ENCODE measurements around the gene ATXN7L1. TPM values are rescaled to one million over a fixed set of nuclear protein-coding genes. Genes with fewer than 3 reads are reported as not detected.

ATXN7L1 gene
- total RNA-seq, 3 donors from 2014 or later: 2.5 to 5.5 (median 5.4) TPM

DNA sequence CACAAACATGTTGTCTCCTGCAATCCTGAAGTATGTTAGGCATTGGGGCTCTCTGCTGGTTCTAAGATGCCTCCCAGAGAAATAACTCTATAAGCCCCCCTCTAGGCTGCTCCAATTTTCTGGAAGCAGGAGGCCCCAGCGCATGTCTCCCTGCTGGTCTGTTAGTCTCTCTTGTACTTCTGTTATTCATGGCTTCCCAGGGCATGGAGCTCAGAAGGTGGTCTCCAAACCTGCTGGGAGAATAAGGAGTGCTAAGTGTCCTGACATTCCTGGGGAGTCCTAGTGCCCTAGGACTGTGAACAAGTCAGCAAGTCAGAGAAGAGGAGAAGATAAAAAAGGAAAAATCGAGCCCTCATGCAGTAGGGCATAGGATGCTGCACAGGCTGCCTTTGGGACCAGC, 224.6 kb downstream of the ATXN7L1 start:
- no peak for DNase-seq
- Mint-ChIP-seq H3K4me1 (ENCODE audit: low read depth) (peaks cover 4% of the 10 kb centered on the region), H3K36me3 (ENCODE audit: insufficient read depth) (peaks cover 27% of the 10 kb centered on the region), H3K9me3 (no peaks in the 10 kb centered on the region), H3K27me3 (ENCODE audit: low read depth) (no peaks in the 10 kb centered on the region), H3K4me3 (no peak overlapping the region)
- no peak for ATAC-seq

GRCh38 chr7:105650382-105650970, 225.9 kb downstream of the ATXN7L1 start:
- H3K36me3 Mint-ChIP-seq (ENCODE audit: insufficient read depth): peaks cover 26% of the 10 kb centered on the region
- H3K9me3 Mint-ChIP-seq: no peaks in the 10 kb centered on the region
- H3K4me3 Mint-ChIP-seq: no peak overlapping the region
- no peaks in the 10 kb centered on the region for H3K27me3 Mint-ChIP-seq (ENCODE audit: low read depth)
- H3K4me1 Mint-ChIP-seq (ENCODE audit: low read depth): peaks cover 4% of the 10 kb centered on the region
- no peak for ATAC-seq
- DNase-seq: no peak

- no peak overlapping the region for H3K4me3 Mint-ChIP-seq
- H3K27me3 Mint-ChIP-seq (ENCODE audit: low read depth): no peaks in the 10 kb centered on the region
- no peaks in the 10 kb centered on the region for H3K9me3 Mint-ChIP-seq
- peaks cover 24% of the 10 kb centered on the region for H3K36me3 Mint-ChIP-seq (ENCODE audit: insufficient read depth)
- ATAC-seq (no peak), DNase-seq (no peak)
- peaks cover 4% of the 10 kb centered on the region for H3K4me1 Mint-ChIP-seq (ENCODE audit: low read depth)
Observed at GRCh38 chr7:105649727-105650381, 226.5 kb downstream of the ATXN7L1 start.

DNA sequence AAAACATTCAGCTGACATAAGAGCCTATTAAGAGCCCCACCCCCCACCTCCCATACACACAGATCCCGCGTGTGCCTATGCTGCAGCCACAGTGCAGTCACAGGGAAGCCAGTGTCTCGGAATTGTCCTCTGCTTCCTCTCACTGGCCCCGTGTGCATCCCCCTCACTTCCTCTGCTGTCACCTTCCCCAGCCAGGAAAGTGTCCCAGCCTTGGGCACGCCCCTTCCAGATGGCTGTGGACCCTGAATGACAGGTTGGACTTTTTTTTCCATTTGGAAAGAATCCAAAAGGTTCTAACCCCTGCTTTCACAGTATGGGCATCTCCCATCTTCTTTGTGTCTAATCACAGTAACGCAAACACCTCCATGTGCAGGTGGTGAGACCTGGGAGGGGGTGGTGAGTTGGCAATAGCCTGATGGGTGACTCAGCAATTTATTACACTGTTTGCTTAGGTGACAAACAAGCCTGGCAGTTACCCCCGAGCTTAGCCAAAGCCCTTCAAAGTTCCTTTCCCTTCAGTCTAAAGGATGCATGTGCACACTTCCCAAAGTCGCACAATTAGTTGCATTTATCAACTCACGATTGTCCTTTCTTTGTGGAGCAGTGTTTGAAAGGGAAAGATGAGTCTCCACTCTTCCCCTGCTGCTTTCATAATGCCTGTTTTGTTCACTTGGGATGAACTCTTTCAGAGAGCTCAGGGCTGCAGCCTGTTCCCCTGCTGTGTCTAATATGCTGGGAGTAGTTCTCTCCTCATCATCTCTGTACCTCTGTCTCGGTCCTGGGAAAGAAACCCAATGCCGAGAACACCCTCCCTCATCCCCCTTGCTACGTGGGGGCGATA, 227.6 kb downstream of the ATXN7L1 start:
- no peak for ATAC-seq
- H3K9me3 Mint-ChIP-seq: no peaks in the 10 kb centered on the region
- peaks cover 24% of the 10 kb centered on the region for H3K36me3 Mint-ChIP-seq (ENCODE audit: insufficient read depth)
- no peaks in the 10 kb centered on the region for H3K27me3 Mint-ChIP-seq (ENCODE audit: low read depth)
- DNase-seq: no peak
- no peak overlapping the region for H3K4me3 Mint-ChIP-seq
- peaks cover 4% of the 10 kb centered on the region for H3K4me1 Mint-ChIP-seq (ENCODE audit: low read depth)

DNA sequence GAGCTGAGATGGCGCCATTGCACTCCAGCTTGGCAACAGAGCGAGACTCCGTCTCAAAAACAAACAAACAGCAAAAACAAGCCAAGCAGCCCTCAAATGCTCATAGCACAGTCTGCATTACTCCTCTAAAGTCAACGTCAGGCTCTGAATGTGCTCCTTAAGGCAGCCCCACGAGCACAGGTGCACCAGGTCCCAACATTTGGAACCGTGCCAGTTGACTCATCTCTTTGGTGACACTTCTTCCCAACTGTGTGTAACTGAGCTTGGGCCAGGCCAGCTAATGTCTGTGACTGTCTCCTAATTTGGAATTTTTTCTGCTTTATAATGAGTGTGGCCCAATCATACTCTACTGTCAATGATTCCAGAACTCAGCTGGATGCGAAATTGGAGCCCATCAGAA, 228.8 kb downstream of the ATXN7L1 start:
- Mint-ChIP-seq H3K9me3 (no peaks in the 10 kb centered on the region), H3K27me3 (ENCODE audit: low read depth) (no peaks in the 10 kb centered on the region), H3K4me3 (no peak overlapping the region), H3K4me1 (ENCODE audit: low read depth) (peaks cover 4% of the 10 kb centered on the region), H3K36me3 (ENCODE audit: insufficient read depth) (peaks cover 27% of the 10 kb centered on the region)
- no peak for DNase-seq
- ATAC-seq: no peak

DNA sequence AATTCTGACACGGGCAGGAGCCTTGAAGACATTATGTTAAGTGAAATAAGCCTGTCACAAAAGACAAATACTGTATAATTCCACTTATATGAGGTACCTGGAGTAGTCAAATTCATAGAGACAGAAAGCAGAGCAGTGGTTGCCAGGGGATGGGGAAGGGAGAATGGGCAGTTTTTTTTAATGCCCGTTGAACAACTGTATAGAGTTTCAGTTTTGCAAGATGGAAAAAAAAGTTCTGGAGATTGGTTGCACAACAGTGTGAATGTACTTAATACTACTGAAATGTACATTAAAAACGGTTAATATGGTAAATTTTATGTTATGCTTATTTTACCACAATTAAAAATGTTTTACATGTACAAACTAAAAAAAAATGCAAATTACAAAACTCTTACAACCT, 231.5 kb downstream of the ATXN7L1 start:
- peaks cover 2% of the 10 kb centered on the region for H3K4me1 Mint-ChIP-seq (ENCODE audit: low read depth)
- ATAC-seq (no peak), DNase-seq (no peak)
- no peaks in the 10 kb centered on the region for H3K9me3 Mint-ChIP-seq
- peaks cover 31% of the 10 kb centered on the region for H3K36me3 Mint-ChIP-seq (ENCODE audit: insufficient read depth)
- H3K4me3 Mint-ChIP-seq: no peak overlapping the region
- no peaks in the 10 kb centered on the region for H3K27me3 Mint-ChIP-seq (ENCODE audit: low read depth)

- H3K4me3 Mint-ChIP-seq: no peak overlapping the region
- H3K27me3 Mint-ChIP-seq (ENCODE audit: low read depth): no peaks in the 10 kb centered on the region
- DNase-seq (no peak), ATAC-seq (no peak)
- H3K9me3 Mint-ChIP-seq: no peaks in the 10 kb centered on the region
- no peaks in the 10 kb centered on the region for H3K4me1 Mint-ChIP-seq (ENCODE audit: low read depth)
- H3K36me3 Mint-ChIP-seq (ENCODE audit: insufficient read depth): peaks cover 28% of the 10 kb centered on the region
Observed at GRCh38 chr7:105643851-105644250, 232.5 kb downstream of the ATXN7L1 start.

GRCh38 chr7:105643384-105643783, 233.0 kb downstream of the ATXN7L1 start:
- H3K27me3 Mint-ChIP-seq (ENCODE audit: low read depth): no peaks in the 10 kb centered on the region

DNA sequence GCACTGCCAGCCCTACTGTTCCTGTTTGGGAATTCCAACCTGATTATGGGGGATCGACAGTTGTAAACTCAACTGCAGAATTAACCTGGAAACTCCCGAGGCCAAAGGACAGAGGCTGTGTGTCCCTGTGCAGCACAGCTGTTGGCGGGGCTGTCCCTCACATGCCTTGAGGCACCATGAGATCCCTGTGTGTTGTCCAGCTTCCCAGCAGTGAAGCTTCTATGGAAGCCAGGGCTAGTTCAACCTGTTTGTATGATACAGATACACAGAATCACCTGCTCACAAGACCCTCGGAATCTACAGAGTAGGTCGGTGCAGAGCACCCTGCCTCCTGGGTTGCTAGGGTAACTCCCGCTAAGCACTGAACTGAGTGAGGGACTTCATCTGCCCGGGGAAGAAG, 234.1 kb downstream of the ATXN7L1 start:
- ATAC-seq (no peak), DNase-seq (no peak)
- Mint-ChIP-seq H3K4me3 (no peak overlapping the region), H3K27me3 (ENCODE audit: low read depth) (no peaks in the 10 kb centered on the region), H3K4me1 (ENCODE audit: low read depth) (no peaks in the 10 kb centered on the region), H3K36me3 (ENCODE audit: insufficient read depth) (peaks cover 37% of the 10 kb centered on the region), H3K9me3 (no peaks in the 10 kb centered on the region)

More at GRCh38 chr7:105643384-105643783, 233.0 kb downstream of the ATXN7L1 start:
- peaks cover 31% of the 10 kb centered on the region for H3K36me3 Mint-ChIP-seq (ENCODE audit: insufficient read depth)
- no peaks in the 10 kb centered on the region for H3K4me1 Mint-ChIP-seq (ENCODE audit: low read depth)
- H3K4me3 Mint-ChIP-seq: no peak overlapping the region
- DNase-seq (no peak), ATAC-seq (no peak)
- H3K9me3 Mint-ChIP-seq: no peaks in the 10 kb centered on the region

- no peaks in the 10 kb centered on the region for H3K9me3 Mint-ChIP-seq
- no peaks in the 10 kb centered on the region for H3K27me3 Mint-ChIP-seq (ENCODE audit: low read depth)
- no peak overlapping the region for H3K4me3 Mint-ChIP-seq
- ATAC-seq (no peak), DNase-seq (no peak)
- peaks cover 37% of the 10 kb centered on the region for H3K36me3 Mint-ChIP-seq (ENCODE audit: insufficient read depth)
- no peaks in the 10 kb centered on the region for H3K4me1 Mint-ChIP-seq (ENCODE audit: low read depth)
Observed at GRCh38 chr7:105640956-105641810, 235.2 kb downstream of the ATXN7L1 start.

DNA sequence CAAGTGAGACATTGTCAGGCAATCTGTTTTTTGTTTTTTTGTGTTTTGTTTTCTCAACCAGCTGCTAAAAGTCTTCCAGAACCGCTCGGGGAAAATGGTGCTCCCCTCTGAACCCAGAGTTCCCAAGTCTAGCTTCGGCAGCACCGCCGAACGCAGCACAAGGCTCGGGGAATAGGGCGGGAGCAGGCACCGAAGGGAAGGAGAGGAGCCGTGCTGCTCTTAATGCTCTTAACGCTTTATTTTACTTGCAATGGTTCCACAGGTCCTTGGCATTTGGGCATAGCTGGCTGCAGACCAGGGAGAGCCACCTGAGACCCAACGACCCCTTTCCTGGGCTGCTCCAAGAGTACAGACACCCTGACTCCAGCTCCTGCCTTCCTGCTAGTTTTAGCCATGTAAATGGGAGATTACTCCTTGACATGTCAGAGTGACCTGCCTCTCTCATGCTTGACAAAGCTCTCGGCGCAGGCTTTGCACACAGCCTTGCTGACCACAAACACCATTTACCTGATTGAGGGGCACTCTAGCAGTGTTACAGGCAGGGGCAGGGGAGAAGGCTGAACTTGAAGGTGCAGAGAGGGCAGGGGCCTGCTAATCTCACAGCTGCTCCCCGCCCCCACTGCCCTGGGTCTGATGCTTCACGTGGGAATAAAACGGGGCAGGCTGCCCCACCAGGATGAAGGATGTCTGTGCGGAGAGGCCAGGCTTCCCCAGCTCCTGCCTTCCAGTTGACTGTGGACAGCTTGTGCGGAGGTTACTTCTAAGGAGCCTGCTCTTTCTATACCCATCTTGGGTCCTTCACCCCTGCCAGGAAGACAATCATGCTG, 236.5 kb downstream of the ATXN7L1 start:
- Mint-ChIP-seq H3K4me1 (ENCODE audit: low read depth) (no peaks in the 10 kb centered on the region), H3K4me3 (no peak overlapping the region), H3K27me3 (ENCODE audit: low read depth) (no peaks in the 10 kb centered on the region), H3K36me3 (ENCODE audit: insufficient read depth) (peaks cover 36% of the 10 kb centered on the region), H3K9me3 (no peaks in the 10 kb centered on the region)
- ATAC-seq (no peak), DNase-seq (no peak)

DNA sequence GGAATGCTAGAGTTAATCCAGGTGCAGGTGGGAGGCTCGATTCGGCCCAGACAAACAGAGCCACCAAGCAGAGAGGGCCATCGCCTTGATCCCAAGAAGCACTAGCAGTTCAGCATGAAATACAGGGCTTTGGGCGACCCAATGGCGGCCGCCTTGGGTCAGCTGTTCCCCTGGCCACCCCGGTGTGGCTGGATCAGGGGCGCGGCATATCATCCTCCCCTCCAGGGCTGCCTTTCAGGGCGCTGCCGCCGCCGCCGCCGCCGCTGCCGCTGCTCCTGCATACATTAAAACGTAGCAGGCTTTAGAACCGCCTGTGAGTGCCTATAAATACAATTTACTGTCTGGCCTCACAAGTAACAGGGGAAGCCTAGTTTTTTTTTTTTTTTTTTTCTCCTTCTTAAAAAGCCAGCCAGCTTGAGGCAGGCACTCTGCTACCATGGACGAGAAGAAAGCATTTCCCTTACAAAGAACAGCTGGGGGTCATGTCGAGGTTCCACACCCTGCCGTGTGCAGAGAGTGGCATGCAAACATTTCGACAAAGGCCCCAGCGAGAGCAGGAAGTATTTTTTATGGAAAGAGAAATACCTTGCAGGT, 237.4 kb downstream of the ATXN7L1 start:
- H3K4me1 Mint-ChIP-seq (ENCODE audit: low read depth): no peaks in the 10 kb centered on the region
- H3K36me3 Mint-ChIP-seq (ENCODE audit: insufficient read depth): peaks cover 33% of the 10 kb centered on the region
- H3K4me3 Mint-ChIP-seq: no peak overlapping the region
- no peaks in the 10 kb centered on the region for H3K27me3 Mint-ChIP-seq (ENCODE audit: low read depth)
- DNase-seq: no peak
- H3K9me3 Mint-ChIP-seq: no peaks in the 10 kb centered on the region
- ATAC-seq: no peak

DNA sequence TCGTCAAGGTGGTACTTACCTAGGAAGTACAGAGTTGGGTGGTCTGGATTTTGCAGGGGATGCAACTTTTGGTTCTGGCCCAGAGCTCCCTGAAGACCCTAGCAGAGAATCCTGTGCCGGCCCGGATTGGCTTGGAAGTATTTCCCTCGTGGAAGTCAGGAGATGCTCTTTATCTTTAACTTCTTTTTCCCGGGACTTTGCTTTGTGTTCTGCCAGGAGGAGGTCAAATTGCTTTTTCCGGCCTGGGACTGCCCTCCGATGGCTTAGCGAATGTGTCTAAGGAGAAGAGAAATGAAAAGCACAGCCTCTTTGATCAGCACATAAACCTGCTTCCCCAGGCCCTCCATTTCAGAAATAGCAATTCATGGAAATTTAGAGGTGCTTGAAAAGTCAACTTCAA, 238.1 kb downstream of the ATXN7L1 start:
- Mint-ChIP-seq H3K36me3 (ENCODE audit: insufficient read depth) (peaks cover 35% of the 10 kb centered on the region), H3K4me1 (ENCODE audit: low read depth) (no peaks in the 10 kb centered on the region), H3K4me3 (no peak overlapping the region), H3K9me3 (no peaks in the 10 kb centered on the region), H3K27me3 (ENCODE audit: low read depth) (no peaks in the 10 kb centered on the region)
- ATAC-seq (no peak), DNase-seq (no peak)
